SK-N-SH (cell line): ENCODE data around the gene MROH2B. TPM values are rescaled to one million over a fixed set of nuclear protein-coding genes. Genes with fewer than 3 reads are reported as not detected.

ENCODE experiments used
- CTCF ChIA-PET: fragments of 300-600, 350-600 bp; formaldehyde crosslinking; extraction: SDS; loops from one replicate; lab custom pipeline; 2021; lab: Yijun Ruan, JAX
- POLR2A ChIA-PET: fragments of 350-600 bp; sonication (Branson Sonifier 250); formaldehyde crosslinking; extraction: SDS; loops from one replicate; lab custom pipeline; 2020; ENCODE audit warnings: antibody characterized with exemption, inconsistent platforms; lab: Yijun Ruan, JAX
- DNase-seq: peaks from one replicate; pipeline ENCODE4 v3.0.0; 2012
- H2AFZ ChIP-seq: fragments of 200-600 bp; sonication (generic); 2 replicates; pipeline ENCODE4 v1.8.1; 2016; ENCODE audit warnings: antibody characterized with exemption, mild to moderate bottlenecking, low read depth
- H3F3A ChIP-seq: fragments of 200-600 bp; sonication (generic); replicated peaks from 2 replicates; pipeline ENCODE3; 2016; ENCODE audit warnings: antibody characterized with exemption, mild to moderate bottlenecking; ENCODE audit not compliant: insufficient read depth
- H3K27ac ChIP-seq, 2 experiments: fragments of 200-500 bp in 1 of 2; fragments of 200-600 bp in 1 of 2; sonication (Bioruptor generic) in 1 of 2; sonication (generic), shearing (Covaris generic) in 1 of 2; 2 replicates each; pipeline versions ENCODE4 v1.5.1 to v1.6.1; 2014 to 2016; ENCODE audit warnings: low read depth in 2 of 2, inconsistent platforms in 1 of 2, low read length in 1 of 2, mild to moderate bottlenecking in 1 of 2, mixed read lengths in 1 of 2
- H3K27me3 ChIP-seq: fragments of 200-600 bp; sonication (generic), shearing (Covaris generic); 2 replicates; pipeline ENCODE4 v1.6.1; 2016; ENCODE audit warnings: mixed run types; ENCODE audit not compliant: insufficient read depth
- H3K36me3 ChIP-seq, 2 experiments: fragments of 200-500 bp in 1 of 2; fragments of 200-600 bp in 1 of 2; sonication (Bioruptor generic) in 1 of 2; sonication (generic) in 1 of 2; replicated peaks in 1 of 2; 2 replicates each; pipeline versions ENCODE3 to v1.5.1; 2014 to 2016; ENCODE audit warnings: low read length in 1 of 2, mild to moderate bottlenecking in 1 of 2; ENCODE audit not compliant: insufficient read depth in 2 of 2, control insufficient read depth in 1 of 2
- H3K4me1 ChIP-seq, 2 experiments: fragments of 200-500 bp in 1 of 2; fragments of 200-600 bp in 1 of 2; sonication (Bioruptor generic) in 1 of 2; sonication (generic), shearing (Covaris generic) in 1 of 2; 2 replicates each; pipeline versions ENCODE4 v1.5.1 to v1.6.1; 2014 to 2016; ENCODE audit warnings: low read depth in 1 of 2, low read length in 1 of 2, mixed run types in 1 of 2; ENCODE audit not compliant: insufficient read depth in 2 of 2, control insufficient read depth in 1 of 2
- H3K4me2 ChIP-seq: fragments of 200-600 bp; sonication (generic), shearing (Covaris generic); 2 replicates; pipeline ENCODE4 v1.6.1; 2017; ENCODE audit warnings: mixed run types
- H3K4me3 ChIP-seq, 2 experiments: fragments of 200-500 bp in 1 of 2; fragments of 200-600 bp in 1 of 2; sonication (Bioruptor generic) in 1 of 2; sonication (generic), shearing (Covaris generic) in 1 of 2; 2 replicates each; pipeline versions ENCODE4 v1.5.1 to v1.8.1; 2014 to 2016; ENCODE audit warnings: low read depth in 2 of 2, inconsistent platforms in 1 of 2, low read length in 1 of 2, mild to moderate bottlenecking in 1 of 2, mixed read lengths in 1 of 2, moderate library complexity in 1 of 2
- H3K79me2 ChIP-seq: fragments of 200-600 bp; sonication (generic); 2 replicates; pipeline ENCODE4 v1.8.1; 2017; ENCODE audit warnings: mild to moderate bottlenecking; ENCODE audit not compliant: insufficient read depth
- H3K9ac ChIP-seq: fragments of 200-600 bp; sonication (generic); 2 replicates; pipeline ENCODE4 v1.6.1; 2017; ENCODE audit warnings: mixed run types
- H3K9me2 ChIP-seq: fragments of 200-600 bp; sonication (generic); 2 replicates; pipeline ENCODE4 v1.6.1; 2017; ENCODE audit warnings: mixed run types
- H3K9me3 ChIP-seq: fragments of 200-600 bp; sonication (generic); 2 replicates; pipeline ENCODE4 v1.6.1; 2017; ENCODE audit warnings: mixed run types, mild to moderate bottlenecking, moderate library complexity
- H4K20me1 ChIP-seq: fragments of 200-600 bp; sonication (generic); 2 replicates; pipeline ENCODE4 v1.6.1; 2017; ENCODE audit warnings: mild to moderate bottlenecking, mixed run types; ENCODE audit not compliant: insufficient read depth
- EP300 ChIP-seq, 2 experiments: IDR thresholded peaks; 2 replicates each; pipeline versions ENCODE4 v1.4.0 to v1.6.1; 2012; ENCODE audit warnings: borderline replicate concordance in 1 of 2, low read depth in 1 of 2, low read length in 1 of 2
- EZH2phosphoT487 ChIP-seq: fragments of 200-600 bp; sonication (generic); IDR thresholded peaks from 2 replicates; pipeline ENCODE4 v1.6.1; 2017; ENCODE audit warnings: low read depth, mixed run types, mild to moderate bottlenecking, antibody characterized with exemption, moderate library complexity, borderline replicate concordance
- FOXJ3 ChIP-seq: sonication (generic); formaldehyde crosslinking; IDR thresholded peaks from 2 replicates; pipeline ENCODE4 v1.5.1; 2020; ENCODE audit warnings: mild to moderate bottlenecking, missing genetic modification reagents
- GATA2 ChIP-seq: sonication (generic); formaldehyde crosslinking; IDR thresholded peaks from 2 replicates; pipeline ENCODE4 v1.5.0; 2020; ENCODE audit warnings: mild to moderate bottlenecking, missing genetic modification reagents
- MEF2A ChIP-seq: IDR thresholded peaks from 2 replicates; pipeline ENCODE4 v1.4.0; 2012; ENCODE audit warnings: low read depth, borderline replicate concordance
- POLR2AphosphoS5 ChIP-seq: IDR thresholded peaks from 2 replicates; pipeline ENCODE4 v1.6.1; 2012; ENCODE audit warnings: low read depth, low read length
- RXRA ChIP-seq: IDR thresholded peaks from 2 replicates; pipeline ENCODE4 v1.4.0; 2012; ENCODE audit warnings: low read depth, mild to moderate bottlenecking, borderline replicate concordance
- SIN3A ChIP-seq: IDR thresholded peaks from 2 replicates; pipeline ENCODE4 v1.6.1; 2012; ENCODE audit warnings: low read depth, mild to moderate bottlenecking, low read length, moderate library complexity, borderline replicate concordance
- SMC3 ChIP-seq: IDR thresholded peaks from 2 replicates; pipeline ENCODE4 v1.6.1; 2012; ENCODE audit warnings: low read depth, low read length, improper control_type of control experiment
- TAF1 ChIP-seq: IDR thresholded peaks from 2 replicates; pipeline ENCODE4 v1.6.1; 2012; ENCODE audit warnings: low read depth, mild to moderate bottlenecking, low read length, moderate library complexity, borderline replicate concordance
- TCF12 ChIP-seq: IDR thresholded peaks from 2 replicates; pipeline ENCODE4 v1.4.0; 2012
- YY1 ChIP-seq: IDR thresholded peaks from 2 replicates; pipeline ENCODE4 v1.4.0; 2012; ENCODE audit warnings: low read depth, mild to moderate bottlenecking
- WGBS: methylation state at CpG from one replicate; pipeline ENCODE4 v1.1.6; 2017; ENCODE audit warnings: low lambda C conversion rate; 5-methylcytosine and 5-hydroxymethylcytosine counted together
- polyA plus RNA-seq, 3 experiments: library from polyadenylated mRNA; depleted of rRNA; stranded (reverse); fragments of >200 nt; gene quantifications; 2 replicates each; pipeline ENCODE4 v1.2.3, GENCODE V29; 2012
- TF ChIP-seq, protein P1 (sequence below): IDR thresholded peaks from 2 replicates; pipeline ENCODE4 v1.4.0; 2012; ENCODE audit warnings: low read depth, borderline replicate concordance
- TF ChIP-seq, protein P2 (sequence below): IDR thresholded peaks from 2 replicates; pipeline ENCODE4; 2012
- TF ChIP-seq, protein P3 (sequence below): IDR thresholded peaks from 2 replicates; pipeline ENCODE4 v1.4.0; 2012; ENCODE audit warnings: low read depth, borderline replicate concordance

Gene MROH2B
- polyA plus RNA-seq, 1 of the 3 experiments (the other 2 are of a cell fraction), result not detected

DNA sequence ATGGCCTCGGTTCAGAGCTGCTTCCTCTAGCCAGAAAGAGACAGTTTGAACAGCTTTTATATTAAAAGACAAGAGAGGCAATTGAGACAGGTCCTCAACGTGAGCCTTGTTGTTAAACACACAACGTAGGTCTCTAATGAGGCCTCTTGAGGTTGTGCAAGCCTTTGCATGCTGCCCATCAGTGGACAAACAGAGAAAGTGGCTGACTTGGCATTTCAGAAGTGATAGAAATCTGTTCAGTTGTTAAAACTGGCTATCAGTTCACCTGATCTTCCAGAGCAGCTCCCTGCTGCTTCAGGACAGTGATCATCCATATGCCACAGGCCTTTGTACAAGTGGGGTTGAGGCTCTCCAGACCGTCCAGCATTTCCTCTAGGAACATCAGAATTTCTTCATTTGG is 58.8 kb downstream of the MROH2B start (continued):
- TF ChIP-seq, protein P1, sequence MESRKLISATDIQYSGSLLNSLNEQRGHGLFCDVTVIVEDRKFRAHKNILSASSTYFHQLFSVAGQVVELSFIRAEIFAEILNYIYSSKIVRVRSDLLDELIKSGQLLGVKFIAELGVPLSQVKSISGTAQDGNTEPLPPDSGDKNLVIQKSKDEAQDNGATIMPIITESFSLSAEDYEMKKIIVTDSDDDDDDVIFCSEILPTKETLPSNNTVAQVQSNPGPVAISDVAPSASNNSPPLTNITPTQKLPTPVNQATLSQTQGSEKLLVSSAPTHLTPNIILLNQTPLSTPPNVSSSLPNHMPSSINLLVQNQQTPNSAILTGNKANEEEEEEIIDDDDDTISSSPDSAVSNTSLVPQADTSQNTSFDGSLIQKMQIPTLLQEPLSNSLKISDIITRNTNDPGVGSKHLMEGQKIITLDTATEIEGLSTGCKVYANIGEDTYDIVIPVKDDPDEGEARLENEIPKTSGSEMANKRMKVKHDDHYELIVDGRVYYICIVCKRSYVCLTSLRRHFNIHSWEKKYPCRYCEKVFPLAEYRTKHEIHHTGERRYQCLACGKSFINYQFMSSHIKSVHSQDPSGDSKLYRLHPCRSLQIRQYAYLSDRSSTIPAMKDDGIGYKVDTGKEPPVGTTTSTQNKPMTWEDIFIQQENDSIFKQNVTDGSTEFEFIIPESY, result no peak
- TF ChIP-seq, protein P2, sequence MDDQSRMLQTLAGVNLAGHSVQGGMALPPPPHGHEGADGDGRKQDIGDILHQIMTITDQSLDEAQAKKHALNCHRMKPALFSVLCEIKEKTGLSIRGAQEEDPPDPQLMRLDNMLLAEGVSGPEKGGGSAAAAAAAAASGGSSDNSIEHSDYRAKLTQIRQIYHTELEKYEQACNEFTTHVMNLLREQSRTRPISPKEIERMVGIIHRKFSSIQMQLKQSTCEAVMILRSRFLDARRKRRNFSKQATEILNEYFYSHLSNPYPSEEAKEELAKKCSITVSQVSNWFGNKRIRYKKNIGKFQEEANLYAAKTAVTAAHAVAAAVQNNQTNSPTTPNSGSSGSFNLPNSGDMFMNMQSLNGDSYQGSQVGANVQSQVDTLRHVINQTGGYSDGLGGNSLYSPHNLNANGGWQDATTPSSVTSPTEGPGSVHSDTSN, result 0 out of 2 replicates have a peak, but pooled peaks have one; percentile 3
- peak; percentile 33; the same call in 1 of the 2 replicates for TF ChIP-seq TCF12

DNA sequence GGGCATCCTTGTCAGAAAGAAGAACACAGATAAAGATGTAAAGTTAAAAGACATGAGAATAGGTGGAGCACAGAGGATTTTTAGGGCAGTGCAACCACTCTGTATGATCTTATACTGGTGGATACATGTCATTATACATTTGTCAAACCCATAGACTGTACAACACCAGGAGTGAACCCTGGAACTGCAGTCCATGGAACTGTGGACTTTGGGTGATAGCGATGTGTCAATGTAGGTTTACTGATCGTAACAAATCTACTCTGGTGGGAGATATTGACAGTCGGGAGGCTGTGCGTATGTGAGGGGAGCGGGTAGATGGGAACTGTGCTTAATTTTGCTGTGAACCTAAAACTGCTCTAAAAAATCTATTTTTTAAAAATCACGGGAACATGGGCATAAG is 60.6 kb downstream of the MROH2B start:
- TF ChIP-seq YY1 (no peak), RXRA (no peak), TAF1 (no peak), GATA2 (CRISPR knock-in tag) (no peak), POLR2AphosphoS5 (no peak), SIN3A (no peak), EP300 (IDR thresholded peaks at IDR 0.05; ENCODE audit: borderline replicate concordance in 1 of 2, low read depth in 1 of 2, low read length in 1 of 2) (no peak), SMC3 (no peak), FOXJ3 (CRISPR knock-in tag) (no peak), EZH2phosphoT487 (no peak), MEF2A (no peak)
- TF ChIP-seq, protein P1, result no peak
- TF ChIP-seq, protein P2, result no peak
- TF ChIP-seq, protein P3, sequence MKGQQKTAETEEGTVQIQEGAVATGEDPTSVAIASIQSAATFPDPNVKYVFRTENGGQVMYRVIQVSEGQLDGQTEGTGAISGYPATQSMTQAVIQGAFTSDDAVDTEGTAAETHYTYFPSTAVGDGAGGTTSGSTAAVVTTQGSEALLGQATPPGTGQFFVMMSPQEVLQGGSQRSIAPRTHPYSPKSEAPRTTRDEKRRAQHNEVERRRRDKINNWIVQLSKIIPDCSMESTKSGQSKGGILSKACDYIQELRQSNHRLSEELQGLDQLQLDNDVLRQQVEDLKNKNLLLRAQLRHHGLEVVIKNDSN, result no peak
- TF ChIP-seq, all 33 proteins: peak for 0
- Histone ChIP-seq H4K20me1 (no peaks in the 10 kb centered on the region), H3K4me2 (no peak overlapping the region), H3F3A (no peaks in the 10 kb centered on the region), H3K36me3 (no peaks in the 10 kb centered on the region), H3K4me1 (peaks cover 0 to 13% of the 10 kb centered on the region in 2 experiments; a peak in 2 of 4 replicates), H3K4me3 (no peak overlapping the region), H3K79me2 (no peaks in the 10 kb centered on the region), H3K9me2 (no peaks in the 10 kb centered on the region), H2AFZ (no peak overlapping the region), H3K9me3 (no peaks in the 10 kb centered on the region), H3K27me3 (no peaks in the 10 kb centered on the region), H3K9ac (no peak overlapping the region), H3K27ac (peak overlapping the region in 1 of 2 experiments; percentile 36; a peak in 1 of 4 replicates)
- 69% methylated on average over 6 of the region's 6 CpGs for WGBS
- CTCF ChIA-PET, result no interaction called here
- POLR2A ChIA-PET, result no interaction called here
- DNase-seq, result no peak
